GM21360 (cell line): ENCODE data around the gene PLA2G2C.

Experiments
- ATAC-seq: cut with Tn5 transposase; IDR thresholded peaks from one replicate; pipeline ENCODE4 v1.9.1; 2021; ENCODE audit warnings: mild to moderate bottlenecking, moderate library complexity; ENCODE audit not compliant: unreplicated experiment

PLA2G2C gene

DNA sequence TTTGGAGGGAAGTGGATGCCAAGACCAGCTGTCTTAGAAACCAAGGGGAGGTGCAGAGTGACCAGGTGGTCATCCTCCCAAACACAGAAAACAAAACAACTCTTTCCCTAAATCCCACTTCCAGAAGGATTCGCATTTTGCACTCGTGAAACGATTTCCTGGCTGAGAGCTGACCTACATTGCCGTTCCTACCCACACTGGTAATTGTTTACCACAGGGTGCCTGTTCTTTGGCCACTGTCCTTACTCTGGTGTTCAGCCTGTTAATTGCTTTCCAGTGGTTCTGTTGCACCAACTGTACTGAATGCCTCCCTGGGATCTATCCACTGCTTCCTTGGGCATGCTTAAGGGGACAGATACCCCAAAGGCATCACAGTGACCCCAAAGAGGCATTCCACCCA, 23.2 kb upstream of the PLA2G2C start:
- ATAC-seq, result no peak

DNA sequence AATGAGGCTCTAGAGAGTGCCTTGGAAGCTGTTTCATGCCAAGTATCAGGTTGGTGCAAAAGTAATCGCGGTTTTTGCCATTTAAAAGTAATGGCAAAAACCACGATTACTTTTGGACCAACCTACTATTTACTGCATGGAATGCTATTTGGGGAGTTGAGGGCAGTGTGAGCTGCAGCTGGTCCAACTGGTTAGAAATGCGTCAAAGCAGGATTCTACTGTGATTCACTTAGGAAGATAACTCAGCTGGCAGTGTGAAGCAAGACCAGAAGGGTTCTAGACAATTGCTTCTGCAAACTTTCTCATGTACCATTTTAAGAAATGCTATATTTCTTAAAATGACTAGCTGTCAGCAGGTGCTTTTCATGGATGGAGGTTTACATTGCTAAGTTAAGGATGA, 21.2 kb upstream of the PLA2G2C start:
- no peak for ATAC-seq

DNA sequence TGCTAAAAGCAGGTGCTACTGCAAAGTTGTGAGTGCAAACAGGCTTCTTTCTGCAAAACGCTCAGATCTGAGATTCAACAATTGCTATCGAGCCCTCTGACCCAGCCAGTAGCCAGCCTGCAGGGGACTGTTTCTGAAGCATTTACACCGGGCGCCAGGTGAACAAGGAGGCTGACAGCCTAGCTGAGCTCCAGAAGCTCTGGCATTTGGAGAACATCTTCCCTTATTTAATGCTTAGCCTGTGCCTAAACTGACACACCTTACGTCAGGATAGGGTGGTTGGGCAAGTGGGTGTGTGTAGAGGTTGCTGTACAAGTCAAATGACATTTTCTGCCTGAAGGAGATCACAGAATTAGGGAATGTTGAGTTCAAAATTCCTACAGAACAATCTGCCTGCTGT, 15.8 kb upstream of the PLA2G2C start:
- no peak for ATAC-seq

DNA sequence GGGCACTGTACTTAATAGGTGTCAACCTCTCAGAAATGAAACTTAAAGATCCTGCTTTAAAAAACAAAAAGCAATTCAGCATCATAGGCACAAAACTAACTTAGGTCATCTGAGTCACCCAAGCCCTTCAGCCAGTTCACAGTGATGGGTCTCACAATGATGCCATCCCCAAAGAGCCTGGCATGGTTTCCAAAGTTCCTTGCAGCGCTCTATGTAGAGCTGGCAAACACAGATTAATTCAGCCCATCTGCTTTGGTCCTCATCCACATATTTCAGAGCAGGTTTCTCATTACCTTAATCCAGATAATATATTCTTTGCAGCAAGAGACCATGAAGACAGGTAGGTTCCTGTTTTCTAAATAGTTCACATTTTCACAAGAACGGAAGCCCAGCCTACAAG, 14.6 kb upstream of the PLA2G2C start:
- ATAC-seq, result no peak

DNA sequence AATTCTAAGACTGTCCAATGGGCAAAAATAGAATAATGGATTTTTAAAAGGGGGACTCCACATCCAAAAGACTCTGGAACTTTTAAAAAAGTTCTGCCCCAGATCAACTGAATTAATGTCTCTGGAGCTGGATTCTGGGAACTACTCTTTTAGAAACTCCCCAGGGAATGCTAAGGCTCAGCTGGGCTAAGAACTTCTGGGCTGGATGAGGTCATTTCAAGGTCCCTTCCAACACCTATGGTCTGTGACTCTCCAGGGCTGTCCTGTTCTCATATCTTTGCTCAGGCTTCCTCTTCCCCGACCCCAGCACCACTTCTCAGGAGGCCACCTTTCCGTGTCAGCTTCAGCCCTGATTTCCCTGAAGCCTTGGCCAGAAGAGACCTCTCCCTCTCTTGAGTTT, 13.5 kb upstream of the PLA2G2C start:
- no peak for ATAC-seq

DNA sequence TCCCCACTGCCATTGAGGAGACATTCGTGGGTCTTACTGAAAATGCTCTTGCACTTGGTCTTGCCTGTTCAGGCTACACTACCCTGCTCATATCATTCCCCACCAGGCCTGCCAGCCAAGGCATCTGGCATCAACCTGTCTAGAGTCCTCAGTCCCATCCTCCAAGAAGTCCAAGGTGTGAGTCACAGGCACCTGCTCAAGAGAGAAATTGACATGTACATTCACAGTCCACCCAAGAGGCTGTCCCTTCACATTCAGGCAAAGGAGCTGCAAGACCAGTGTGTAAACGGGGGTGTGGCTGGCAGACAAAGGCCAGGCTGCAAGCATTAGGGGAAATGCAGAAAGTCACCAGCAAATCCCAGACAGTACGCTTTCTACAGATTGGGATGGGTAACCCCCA, 13.1 kb upstream of the PLA2G2C start:
- ATAC-seq, result no peak

DNA sequence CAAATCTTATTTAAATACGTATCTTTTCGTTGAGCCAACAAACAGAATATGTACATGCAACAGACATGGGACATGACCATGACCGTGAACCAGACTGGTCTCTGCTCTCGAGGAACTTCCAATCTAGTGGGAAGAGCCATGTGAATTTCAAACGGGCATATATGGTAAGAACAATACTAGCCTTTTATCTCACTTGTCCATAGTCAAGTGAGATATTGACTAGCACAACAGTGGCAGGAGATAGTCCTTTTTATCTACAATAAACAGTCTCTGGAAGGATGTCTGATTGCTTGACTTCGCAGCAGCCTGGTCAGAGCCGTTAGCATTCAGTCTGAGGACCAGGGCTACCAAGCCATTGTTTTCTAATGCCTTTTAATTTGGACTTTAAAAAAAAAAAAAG, 12.6 kb upstream of the PLA2G2C start:
- no peak for ATAC-seq

DNA sequence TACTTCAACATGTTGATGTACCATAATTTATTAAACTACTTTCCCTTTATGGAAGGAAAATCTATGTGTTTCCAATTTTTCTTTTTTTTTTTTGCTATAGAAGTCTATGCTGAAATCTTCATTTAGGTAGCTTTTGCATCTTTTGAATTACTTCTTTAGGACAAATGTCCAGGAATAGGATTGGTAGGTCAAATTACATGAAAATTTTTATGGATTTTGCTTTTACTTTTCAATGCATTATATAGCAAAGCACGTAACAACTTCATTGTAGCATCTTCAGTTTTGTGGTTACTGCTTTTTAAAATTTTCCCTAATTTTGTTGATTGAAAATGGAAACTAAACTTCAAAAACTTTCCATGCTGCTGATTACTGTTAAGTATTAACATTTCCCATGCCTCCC, 12.0 kb upstream of the PLA2G2C start:
- ATAC-seq, result no peak

DNA sequence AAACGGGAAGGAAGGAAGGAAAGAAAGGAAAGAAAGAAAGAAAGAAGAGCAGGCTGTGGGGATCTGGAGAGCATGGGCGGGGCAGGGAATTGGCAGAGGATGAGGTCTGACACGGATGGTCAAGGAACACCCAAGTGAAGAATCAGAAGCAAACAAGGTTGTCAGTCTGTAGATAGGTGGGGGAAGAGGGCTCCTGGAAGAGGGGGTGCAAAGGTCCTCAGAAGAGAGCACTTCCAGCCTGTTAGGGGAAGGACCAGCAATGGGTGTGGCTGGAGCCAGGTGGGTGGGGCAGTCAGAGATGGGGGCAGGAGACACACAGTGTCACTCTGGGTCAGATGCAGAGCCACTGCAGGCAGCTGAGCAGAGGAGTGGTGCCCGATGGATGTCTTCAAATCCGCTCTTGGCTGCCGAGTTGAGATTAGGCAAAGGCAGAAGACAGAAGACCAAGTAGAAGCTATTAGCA, 11.0 kb upstream of the PLA2G2C start:
- no peak for ATAC-seq

DNA sequence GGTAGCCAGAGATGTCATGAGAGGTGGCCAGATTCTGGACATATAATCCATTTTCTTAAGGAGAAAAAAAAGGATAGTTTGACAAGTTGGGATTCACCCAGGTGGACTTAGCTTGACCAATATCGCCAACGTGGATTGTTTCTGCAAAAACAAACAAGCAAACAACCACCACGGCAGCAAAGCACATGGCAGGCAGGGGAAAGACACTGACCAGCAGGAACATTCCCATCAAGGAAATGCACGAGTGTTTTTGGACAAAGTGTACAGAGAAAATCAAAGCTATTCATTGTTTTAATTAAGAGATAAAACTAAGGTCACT, 9.1 kb upstream of the PLA2G2C start:
- ATAC-seq, result no peak

DNA sequence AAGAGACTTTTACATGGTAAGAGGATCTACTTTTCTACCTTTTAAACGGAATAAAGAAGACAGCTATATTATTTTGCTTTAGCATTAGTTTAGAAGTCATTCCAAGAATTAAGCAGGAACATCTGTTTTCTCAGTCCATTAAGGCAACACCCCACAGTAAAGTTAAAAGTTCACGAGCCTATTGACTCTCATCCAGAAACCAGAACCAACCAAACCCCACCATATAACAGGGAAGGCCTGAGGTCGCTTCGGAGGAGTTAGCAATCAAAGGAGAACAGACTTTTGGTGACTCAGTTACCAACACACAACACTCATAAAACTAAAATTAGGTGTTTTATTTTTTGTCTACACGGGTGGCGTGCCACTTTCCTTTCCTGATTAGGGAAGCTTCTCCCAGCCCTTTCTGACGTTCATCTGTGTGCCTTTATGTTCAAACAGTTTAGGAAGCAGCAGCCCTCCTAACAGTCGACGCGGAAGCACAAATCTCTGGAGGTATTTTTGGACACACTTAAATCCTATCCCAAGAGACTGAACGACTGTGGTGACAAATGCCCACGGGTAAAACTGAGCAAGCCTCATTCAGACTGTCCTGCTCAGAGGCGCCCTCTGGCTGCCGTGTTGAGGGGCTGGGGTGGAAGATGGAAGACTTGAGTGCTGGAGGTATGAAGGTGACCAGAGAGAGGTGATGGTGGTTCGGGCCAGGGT, 8.6 kb upstream of the PLA2G2C start:
- no peak for ATAC-seq

DNA sequence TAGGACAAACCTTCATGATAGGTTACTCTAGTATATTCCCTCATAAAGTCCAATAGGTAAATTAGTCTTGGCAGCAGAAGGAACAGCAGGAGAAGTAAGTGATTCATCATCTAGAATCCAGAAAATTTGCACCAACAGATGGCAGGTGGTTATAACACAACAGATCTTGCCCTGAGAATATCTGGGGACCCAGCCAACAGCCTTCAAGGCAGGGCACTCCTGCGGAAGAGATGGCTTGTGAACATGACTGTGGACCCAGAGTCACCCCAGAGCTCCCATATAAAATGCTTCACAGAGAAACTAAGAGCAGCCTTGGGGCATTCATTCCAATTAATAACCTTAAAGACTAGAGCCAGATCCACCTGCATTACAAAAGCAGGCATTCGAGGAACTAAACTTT, 7.9 kb upstream of the PLA2G2C start:
- ATAC-seq, result no peak

DNA sequence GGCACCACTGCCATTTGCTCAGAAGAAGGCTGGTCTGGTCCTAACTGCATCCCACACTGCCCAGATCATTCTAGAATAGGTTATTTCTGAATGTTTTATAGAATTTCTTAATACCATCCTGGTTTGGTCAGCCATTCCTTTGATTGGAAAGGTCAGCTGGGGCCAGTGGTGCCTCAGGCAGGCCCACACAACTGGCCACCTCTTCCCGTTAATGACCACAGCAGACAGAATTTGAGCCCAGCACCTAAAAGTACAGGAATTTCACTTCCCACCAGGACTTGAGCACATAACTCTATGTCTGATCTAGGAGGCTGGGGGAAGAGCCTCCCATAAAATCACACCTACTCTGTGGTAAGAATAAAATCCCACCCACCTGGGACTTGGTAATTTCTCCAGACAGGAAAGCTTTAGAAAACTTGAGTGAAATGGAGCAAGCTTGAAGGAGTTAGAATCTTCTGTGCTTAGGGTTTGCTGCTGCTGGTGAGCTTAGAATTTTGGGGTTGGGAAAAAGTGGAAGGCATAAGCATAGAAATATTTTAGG, 6.6 kb upstream of the PLA2G2C start:
- ATAC-seq, result no peak

DNA sequence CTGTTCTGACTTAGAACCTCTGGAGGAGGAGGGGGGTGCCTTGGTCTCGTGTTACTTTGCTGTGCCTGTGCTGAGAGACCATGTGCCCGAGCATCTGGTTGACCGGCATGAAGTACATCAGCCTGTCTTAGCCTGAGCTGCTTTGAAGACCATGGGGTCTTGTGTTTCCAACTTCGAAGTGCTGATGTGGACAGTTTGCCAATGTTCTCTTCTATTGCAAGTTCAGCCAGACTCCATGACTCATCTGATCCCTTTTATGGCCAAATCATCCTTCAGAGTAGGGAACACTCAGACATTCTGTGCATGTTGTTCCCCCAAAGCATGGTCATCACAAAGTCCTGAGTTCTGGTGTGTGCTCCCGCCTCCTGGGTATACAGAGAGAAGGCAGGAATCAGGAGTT, 6.0 kb upstream of the PLA2G2C start:
- no peak for ATAC-seq

DNA sequence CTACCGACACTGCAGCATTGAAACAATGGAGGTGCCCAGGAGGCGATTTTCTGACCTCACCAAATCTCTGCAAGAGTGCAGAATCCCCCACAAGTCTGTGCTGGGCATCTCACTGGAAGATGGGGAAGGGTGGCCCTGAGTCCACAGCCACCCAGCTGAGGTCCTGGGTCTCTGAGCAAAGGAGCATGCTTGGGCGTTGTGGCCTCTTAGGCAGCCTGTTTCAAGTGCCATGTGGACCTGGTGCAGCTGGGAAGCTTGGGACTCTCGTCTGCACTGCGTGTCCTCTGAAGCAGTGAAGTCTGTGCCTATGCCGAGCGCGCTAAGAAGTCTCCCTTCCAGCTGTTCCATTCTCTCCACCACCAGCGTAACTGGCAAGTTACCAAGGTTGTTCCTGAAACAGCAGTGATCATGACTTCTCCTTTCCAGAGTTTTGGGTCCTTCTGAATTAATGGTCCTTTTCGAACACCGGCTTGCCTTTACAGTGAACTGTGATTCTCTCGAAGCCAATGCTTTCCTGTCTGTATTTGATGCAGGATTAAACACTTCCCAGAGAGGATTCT, 5.0 kb upstream of the PLA2G2C start:
- no peak for ATAC-seq

DNA sequence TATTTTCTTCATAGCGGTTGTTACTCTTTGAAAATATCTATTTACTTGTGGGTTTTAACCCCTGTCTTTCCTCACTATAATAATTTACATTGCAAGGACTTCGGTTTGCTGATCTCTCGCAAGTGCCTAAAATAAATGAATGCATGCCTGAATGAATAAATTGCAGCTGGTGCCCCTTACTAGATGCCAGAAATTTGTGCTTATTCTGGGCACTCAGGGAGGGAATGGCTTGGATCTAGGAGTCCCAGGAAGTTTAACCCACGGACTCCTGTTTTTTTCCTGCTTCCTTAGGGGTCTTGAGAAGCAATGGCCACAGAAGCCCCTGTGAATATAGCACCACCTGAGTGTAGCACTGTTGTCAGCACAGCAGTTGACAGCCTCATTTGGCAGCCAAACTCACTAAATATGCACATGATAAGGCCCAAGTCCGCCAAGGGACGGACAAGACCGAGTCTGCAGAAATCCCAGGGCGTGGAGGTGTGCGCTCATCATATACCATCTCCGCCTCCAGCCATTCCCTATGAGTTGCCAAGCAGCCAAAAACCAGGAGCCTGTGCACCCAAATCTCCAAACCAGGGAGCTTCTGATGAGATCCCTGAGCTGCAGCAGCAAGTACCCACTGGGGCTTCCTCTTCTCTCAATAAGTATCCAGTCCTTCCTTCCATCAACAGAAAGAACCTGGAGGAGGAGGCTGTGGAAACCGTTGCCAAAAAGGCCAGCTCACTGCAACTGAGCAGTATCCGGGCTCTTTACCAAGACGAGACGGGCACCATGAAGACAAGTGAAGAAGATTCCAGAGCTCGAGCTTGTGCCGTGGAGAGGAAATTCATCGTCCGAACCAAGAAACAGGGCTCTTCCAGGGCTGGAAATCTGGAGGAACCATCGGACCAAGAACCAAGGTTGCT, 4.2 kb upstream of the PLA2G2C start:
- no peak for ATAC-seq

DNA sequence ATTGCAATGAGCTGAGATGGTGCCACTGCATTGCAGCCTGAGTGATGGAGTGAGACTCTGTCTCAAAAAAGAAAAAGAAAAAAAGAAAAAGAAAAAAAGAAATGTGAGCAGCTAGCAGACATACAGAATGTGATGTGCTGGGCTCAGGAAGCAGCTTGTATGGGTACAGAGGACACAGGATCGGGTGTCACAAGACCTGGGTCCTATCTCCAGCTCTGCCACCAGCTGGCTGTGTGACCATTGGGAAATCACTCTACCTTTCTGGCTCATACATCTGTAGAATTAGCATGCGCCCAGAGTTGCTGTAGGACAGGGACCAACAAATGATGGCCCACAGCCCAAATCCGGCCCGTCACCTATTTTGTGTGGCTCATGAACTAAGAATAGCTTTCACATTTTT, 3.3 kb upstream of the PLA2G2C start:
- no peak for ATAC-seq

DNA sequence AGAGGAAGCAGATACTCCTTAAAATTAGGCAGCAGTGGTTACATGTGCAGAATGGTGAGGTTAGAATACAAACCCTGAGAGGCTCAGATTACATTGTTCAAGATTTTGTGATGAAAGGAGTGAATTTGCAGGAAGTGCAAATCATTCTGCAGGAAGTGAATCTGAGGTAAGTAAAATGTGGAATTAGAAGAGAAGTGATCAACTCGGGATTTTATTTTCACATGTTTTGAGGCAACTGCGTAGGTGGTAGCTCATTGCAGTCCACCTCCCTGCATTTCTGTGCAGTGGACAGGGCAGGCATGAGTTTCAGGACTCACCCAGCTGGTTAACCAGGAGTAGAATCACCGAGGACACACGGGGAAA, 2.1 kb upstream of the PLA2G2C start:
- no peak for ATAC-seq

DNA sequence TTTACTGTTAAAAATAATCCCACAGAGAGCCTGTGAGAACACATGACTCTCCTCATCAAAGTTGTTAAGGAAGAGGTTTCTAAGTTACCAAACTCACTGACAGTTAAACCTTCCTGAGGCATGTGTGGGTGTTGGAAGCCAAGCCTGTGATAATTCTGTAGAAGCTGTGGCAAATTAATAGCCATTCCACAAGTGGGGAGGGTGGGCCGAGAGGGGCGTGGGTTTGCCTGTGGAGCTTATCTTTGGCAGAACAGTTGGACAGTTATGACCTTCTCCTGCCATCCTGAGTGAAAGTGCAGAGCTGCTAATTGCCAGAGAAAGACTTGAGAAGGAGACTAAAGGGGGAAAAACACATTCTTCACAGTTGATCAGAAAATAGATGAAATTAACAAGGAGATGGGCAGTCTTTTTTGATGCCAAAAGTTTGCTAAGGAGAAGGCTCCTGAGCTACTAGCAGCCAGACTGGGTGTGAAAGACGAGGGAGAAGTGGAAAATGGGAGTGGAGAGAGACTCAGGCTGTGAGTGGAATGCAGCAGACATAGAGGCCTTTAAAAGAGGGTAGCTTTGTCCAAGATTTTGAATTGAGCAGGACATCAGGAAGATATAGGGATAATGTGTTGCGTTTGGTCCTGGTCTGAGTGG, 1.6 kb upstream of the PLA2G2C start:
- ATAC-seq, result no peak

DNA sequence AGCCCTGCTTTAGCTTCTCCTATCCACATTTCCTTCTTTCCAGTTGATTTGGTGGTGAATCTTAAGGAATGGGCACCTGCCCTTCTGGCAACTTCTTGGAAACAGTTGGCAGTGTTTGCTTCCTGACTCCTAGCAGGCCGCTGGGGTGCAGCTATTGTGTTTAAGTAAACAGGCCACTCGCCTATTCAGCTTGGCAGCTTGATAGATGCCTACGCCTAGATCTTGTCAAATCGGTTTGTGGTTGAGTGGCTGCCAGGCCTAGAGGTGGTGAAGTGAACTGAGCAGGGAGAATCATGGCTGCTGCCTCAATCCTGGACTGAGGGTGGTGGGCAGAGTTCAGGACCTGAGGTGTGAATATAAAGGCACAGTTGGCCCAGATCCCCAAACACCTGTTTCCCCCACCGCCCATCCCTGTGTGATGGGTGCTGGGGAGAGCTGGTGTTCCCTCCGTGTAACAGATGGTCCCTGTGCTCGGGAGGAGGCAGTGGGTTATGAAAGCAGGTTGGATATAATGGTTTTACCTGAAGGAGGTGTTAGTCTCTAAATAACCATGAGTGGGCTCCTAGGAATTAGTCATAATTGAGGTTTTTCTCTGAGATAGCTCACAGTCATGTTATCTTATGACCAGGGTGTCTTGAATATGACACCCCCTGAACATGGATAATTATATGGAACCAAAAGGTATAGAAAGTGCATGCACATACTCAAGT, 940 bp upstream of the PLA2G2C start:
- ATAC-seq, result no peak
